ENCODE results near the gene LDLRAD4.
A peak's percentile ranks its signal among the peaks of the same experiment; 100 is the strongest.

The LDLRAD4 gene

GRCh38 chr18:13642440-13642827 lies 423.9 kb downstream of the LDLRAD4 start:
- H3K9me3 ChIP-seq (ENCODE audit: control insufficient read depth, low read length), result no peaks in the 10 kb centered on the region
- no peak overlapping the region for H3K9ac ChIP-seq
- no peaks in the 10 kb centered on the region for H3K27me3 ChIP-seq (ENCODE audit: control insufficient read depth, insufficient read depth, low read length)
- no peak overlapping the region for H3K4me2 ChIP-seq (ENCODE audit: low read length)
- no peaks in the 10 kb centered on the region for H3K36me3 ChIP-seq (ENCODE audit: control insufficient read depth, insufficient read depth, low read length)
- TF ChIP-seq CTCF (IDR thresholded peaks at IDR 0.05), result no peak
- H3K4me1 ChIP-seq, result no peaks in the 10 kb centered on the region
- no peaks in the 10 kb centered on the region for H3K79me2 ChIP-seq
- no peak overlapping the region for H3K4me3 ChIP-seq (ENCODE audit: low read depth, low read length)
- peak overlapping the region; percentile 51 for H3K27ac ChIP-seq
- H2AFZ ChIP-seq, result no peak overlapping the region

GRCh38 chr18:13643261-13643751 lies 424.7 kb downstream of the LDLRAD4 start:
- H3K4me3 ChIP-seq (ENCODE audit: low read depth, low read length), result no peak overlapping the region
- H3K79me2 ChIP-seq, result no peaks in the 10 kb centered on the region
- H3K9ac ChIP-seq, result no peak overlapping the region
- H3K36me3 ChIP-seq (ENCODE audit: control insufficient read depth, insufficient read depth, low read length), result no peaks in the 10 kb centered on the region
- H3K9me3 ChIP-seq (ENCODE audit: control insufficient read depth, low read length), result no peaks in the 10 kb centered on the region
- no peak overlapping the region for H2AFZ ChIP-seq
- no peak overlapping the region for H3K4me2 ChIP-seq (ENCODE audit: low read length)
- TF ChIP-seq CTCF (IDR thresholded peaks at IDR 0.05), result no peak
- H3K4me1 ChIP-seq, result no peaks in the 10 kb centered on the region
- H3K27ac ChIP-seq, result no peak overlapping the region
- H3K27me3 ChIP-seq (ENCODE audit: control insufficient read depth, insufficient read depth, low read length), result no peaks in the 10 kb centered on the region

- no peak overlapping the region for H2AFZ ChIP-seq
- H3K4me1 ChIP-seq, result no peaks in the 10 kb centered on the region
- no peak overlapping the region for H3K4me2 ChIP-seq (ENCODE audit: low read length)
- H3K79me2 ChIP-seq, result no peaks in the 10 kb centered on the region
- H3K36me3 ChIP-seq (ENCODE audit: control insufficient read depth, insufficient read depth, low read length), result no peaks in the 10 kb centered on the region
- no peak overlapping the region for H3K9ac ChIP-seq
- no peak overlapping the region for H3K27ac ChIP-seq
- no peaks in the 10 kb centered on the region for H3K9me3 ChIP-seq (ENCODE audit: control insufficient read depth, low read length)
- H3K27me3 ChIP-seq (ENCODE audit: control insufficient read depth, insufficient read depth, low read length), result no peaks in the 10 kb centered on the region
- TF ChIP-seq CTCF (IDR thresholded peaks at IDR 0.05), result no peak
- H3K4me3 ChIP-seq (ENCODE audit: low read depth, low read length), result no peak overlapping the region
These were observed 426.5 kb downstream of the LDLRAD4 start for GRCh38 chr18:13645093-13645492.

GRCh38 chr18:13646633-13647032 lies 428.1 kb downstream of the LDLRAD4 start:
- no peak overlapping the region for H3K4me3 ChIP-seq (ENCODE audit: low read depth, low read length)
- H3K27ac ChIP-seq, result no peak overlapping the region
- no peaks in the 10 kb centered on the region for H3K36me3 ChIP-seq (ENCODE audit: control insufficient read depth, insufficient read depth, low read length)
- no peak overlapping the region for H3K4me2 ChIP-seq (ENCODE audit: low read length)
- TF ChIP-seq CTCF (IDR thresholded peaks at IDR 0.05), result no peak
- H2AFZ ChIP-seq, result no peak overlapping the region
- no peak overlapping the region for H3K9ac ChIP-seq
- H3K4me1 ChIP-seq, result no peaks in the 10 kb centered on the region
- no peaks in the 10 kb centered on the region for H3K27me3 ChIP-seq (ENCODE audit: control insufficient read depth, insufficient read depth, low read length)
- no peaks in the 10 kb centered on the region for H3K9me3 ChIP-seq (ENCODE audit: control insufficient read depth, low read length)
- H3K79me2 ChIP-seq, result no peaks in the 10 kb centered on the region

- no peak overlapping the region for H3K4me3 ChIP-seq (ENCODE audit: low read depth, low read length)
- H3K36me3 ChIP-seq (ENCODE audit: control insufficient read depth, insufficient read depth, low read length), result no peaks in the 10 kb centered on the region
- no peaks in the 10 kb centered on the region for H3K27me3 ChIP-seq (ENCODE audit: control insufficient read depth, insufficient read depth, low read length)
- no peak for TF ChIP-seq CTCF (IDR thresholded peaks at IDR 0.05)
- H3K79me2 ChIP-seq, result no peaks in the 10 kb centered on the region
- no peak overlapping the region for H3K4me2 ChIP-seq (ENCODE audit: low read length)
- H2AFZ ChIP-seq, result no peak overlapping the region
- no peak overlapping the region for H3K27ac ChIP-seq
- H3K4me1 ChIP-seq, result no peaks in the 10 kb centered on the region
- H3K9me3 ChIP-seq (ENCODE audit: control insufficient read depth, low read length), result no peaks in the 10 kb centered on the region
- no peak overlapping the region for H3K9ac ChIP-seq
These were observed 429.2 kb downstream of the LDLRAD4 start for GRCh38 chr18:13647761-13648160.
